Karpas-422 (cell line): ENCODE data around the gene TOR1B. TPM values are rescaled to one million over a fixed set of nuclear protein-coding genes. Genes with fewer than 3 reads are reported as not detected.

Experiments used
- DNase-seq: peaks from one replicate; pipeline ENCODE4 v3.0.0-alpha.2; 2015
- H2AFZ ChIP-seq: fragments of 200-600 bp; sonication (generic); 2 replicates; pipeline ENCODE4 v1.6.1; 2014; ENCODE audit warnings: antibody characterized with exemption, low read length, mixed read lengths
- H3K27ac ChIP-seq: fragments of 200-600 bp; sonication (generic); 2 replicates; pipeline ENCODE4 v1.5.1; 2014; ENCODE audit warnings: mild to moderate bottlenecking, low read length, moderate library complexity
- H3K27me3 ChIP-seq: fragments of 200-600 bp; sonication (generic); 2 replicates; pipeline ENCODE4 v1.6.1; 2014; ENCODE audit warnings: low read length, mixed read lengths
- H3K36me3 ChIP-seq: fragments of 200-600 bp; sonication (generic); 2 replicates; pipeline ENCODE4 v1.6.1; 2014; ENCODE audit warnings: low read length, mixed read lengths; ENCODE audit not compliant: insufficient read depth
- H3K4me1 ChIP-seq: fragments of 200-600 bp; sonication (generic); 2 replicates; pipeline ENCODE4 v1.6.1; 2014; ENCODE audit warnings: mild to moderate bottlenecking, low read length, mixed read lengths
- H3K4me2 ChIP-seq: fragments of 200-600 bp; sonication (generic); 2 replicates; pipeline ENCODE4 v1.6.1; 2014; ENCODE audit warnings: low read length, low read depth, mild to moderate bottlenecking; ENCODE audit not compliant: poor library complexity, severe bottlenecking
- H3K4me3 ChIP-seq: fragments of 200-600 bp; sonication (generic); 2 replicates; pipeline ENCODE4 v1.5.1; 2014; ENCODE audit warnings: mild to moderate bottlenecking, antibody characterized with exemption, low read length, mixed read lengths
- H3K79me2 ChIP-seq: fragments of 200-600 bp; sonication (generic); 2 replicates; pipeline ENCODE4 v1.6.1; 2014; ENCODE audit warnings: mild to moderate bottlenecking, low read length, mixed read lengths
- H3K9ac ChIP-seq: fragments of 200-600 bp; sonication (generic); 2 replicates; pipeline ENCODE4 v1.6.0; 2014; ENCODE audit warnings: low read length
- H3K9me2 ChIP-seq: fragments of 200-600 bp; sonication (generic), shearing (Covaris generic); replicated peaks from 2 replicates; pipeline ENCODE4 v1.6.0; 2014; ENCODE audit warnings: mild to moderate bottlenecking, low read length, moderate library complexity; ENCODE audit not compliant: insufficient read depth
- H3K9me3 ChIP-seq: fragments of 300-700, 200-600 bp; sonication (generic); 2 replicates; pipeline ENCODE4 v1.6.1; 2014; ENCODE audit warnings: low read length, mixed read lengths
- H4K20me1 ChIP-seq: fragments of 200-600 bp; sonication (generic); 2 replicates; pipeline ENCODE4 v1.6.1; 2014; ENCODE audit warnings: mild to moderate bottlenecking, antibody characterized with exemption, low read length, low read depth; ENCODE audit not compliant: insufficient read depth
- total RNA-seq: library from RNA; depleted of rRNA; stranded (reverse); fragments of >200 nt; shearing (Covaris generic); gene quantifications from 2 replicates; pipeline ENCODE4 v1.2.3, GENCODE V29; 2014; ENCODE audit warnings: low replicate concordance

The TOR1B gene
- total RNA-seq, 1 experiment from 2014 or later: 10.5 TPM

DNA sequence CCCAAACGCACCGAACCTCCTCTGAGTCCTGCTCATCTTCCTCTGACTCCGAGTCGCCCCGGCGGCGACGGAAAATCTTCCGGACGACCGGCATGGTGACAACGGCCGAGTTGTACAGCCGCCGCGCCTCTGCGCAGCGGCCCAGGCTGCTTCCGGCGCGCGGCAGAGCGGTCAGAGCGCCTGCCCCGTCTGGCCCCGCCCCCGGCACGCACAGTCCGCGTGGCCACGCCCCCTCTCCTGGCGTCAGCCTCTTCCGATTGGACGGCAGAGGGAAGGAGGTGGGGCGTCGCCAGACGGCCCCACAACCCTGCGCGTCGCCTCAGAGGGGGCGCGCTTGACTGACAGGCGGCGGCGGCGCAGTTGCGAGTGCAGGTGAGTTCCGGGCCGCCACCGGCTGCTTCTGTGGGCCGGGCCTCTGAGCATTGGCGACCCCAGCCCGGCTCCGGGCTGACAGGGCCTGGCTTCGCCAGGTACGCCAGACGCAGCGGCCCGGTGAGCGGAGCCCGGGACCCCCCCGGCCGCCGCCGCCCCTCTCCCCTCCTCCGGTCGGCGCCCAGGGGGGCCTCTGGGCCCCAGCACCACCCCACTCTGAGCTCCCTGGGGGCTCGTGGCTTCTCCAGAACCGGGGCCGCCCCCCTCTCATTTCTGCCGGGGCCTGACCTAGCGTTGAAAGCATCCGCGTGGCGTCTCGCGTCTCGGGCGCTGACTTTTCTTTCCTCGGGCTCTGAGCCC, 32.3 kb downstream of the TOR1B start, which contains the start of the genes C9orf78 and USP20:
TSS of gene C9orf78 (minus strand) at position 148 of the 732 bp plus-strand sequence. CDS start at position 94, 54 bp downstream.
TSS of gene USP20 (plus strand) at position 331 of the 732 bp plus-strand sequence. CDS start 17,098 bp downstream, outside the sequence.
- Histone ChIP-seq H3K79me2 (peaks cover 65% of the 10 kb centered on the region), H2AFZ (peak within 1 kb of the TSS; percentile 28; the same call in 1 of the 2 replicates), H3K9ac (peak within 1 kb of the TSS; percentile 97), H3K9me3 (no peaks in the 10 kb centered on the region), H4K20me1 (peaks cover 8% of the 10 kb centered on the region; the same call in 1 of the 2 replicates), H3K27ac (peak within 1 kb of the TSS; percentile 59), H3K4me3 (peak within 1 kb of the TSS; percentile 99), H3K9me2 (no peaks in the 10 kb centered on the region), H3K4me2 (peak within 1 kb of the TSS; percentile 83), H3K36me3 (peaks cover 23% of the 10 kb centered on the region; the same call in 1 of the 2 replicates), H3K27me3 (no peaks in the 10 kb centered on the region), H3K4me1 (peaks cover 43% of the 10 kb centered on the region)
- peak; percentile 99 for DNase-seq

DNA sequence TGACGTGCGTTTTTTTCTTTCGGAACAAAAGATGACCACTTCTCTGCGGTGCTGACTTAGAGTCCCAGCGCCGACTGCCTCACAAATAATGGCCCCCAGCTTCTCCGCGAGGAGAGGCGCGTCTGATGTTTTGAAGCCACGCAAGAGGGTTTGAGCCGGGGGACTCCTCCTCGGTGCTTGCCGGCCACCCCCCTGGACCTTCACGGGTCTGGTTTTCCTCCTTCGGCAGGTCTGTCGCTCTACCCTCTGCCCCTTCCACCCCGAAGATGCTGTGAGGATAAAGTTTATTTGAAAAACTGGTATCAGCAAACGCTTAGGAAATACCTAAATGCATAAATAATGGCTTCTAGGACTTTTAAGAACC, 32.9 kb downstream of the TOR1B start:
- peak; percentile 69 for DNase-seq
- H3K36me3 ChIP-seq: peaks cover 20% of the 10 kb centered on the region; the same call in 1 of the 2 replicates
- no peaks in the 10 kb centered on the region for H3K9me2 ChIP-seq
- peaks cover 43% of the 10 kb centered on the region for H3K4me1 ChIP-seq
- H3K9me3 ChIP-seq: no peaks in the 10 kb centered on the region
- H3K4me2 ChIP-seq: peak overlapping the region; percentile 77
- peaks cover 68% of the 10 kb centered on the region for H3K79me2 ChIP-seq
- H3K27ac ChIP-seq: peak overlapping the region; percentile 53
- 0 out of 2 replicates have a peak overlapping the region, but pooled peaks have one; percentile 28 for H2AFZ ChIP-seq
- H4K20me1 ChIP-seq: peaks cover 8% of the 10 kb centered on the region; the same call in 1 of the 2 replicates
- H3K9ac ChIP-seq: peak overlapping the region; percentile 86
- H3K27me3 ChIP-seq: no peaks in the 10 kb centered on the region
- H3K4me3 ChIP-seq: peak overlapping the region; percentile 99

DNA sequence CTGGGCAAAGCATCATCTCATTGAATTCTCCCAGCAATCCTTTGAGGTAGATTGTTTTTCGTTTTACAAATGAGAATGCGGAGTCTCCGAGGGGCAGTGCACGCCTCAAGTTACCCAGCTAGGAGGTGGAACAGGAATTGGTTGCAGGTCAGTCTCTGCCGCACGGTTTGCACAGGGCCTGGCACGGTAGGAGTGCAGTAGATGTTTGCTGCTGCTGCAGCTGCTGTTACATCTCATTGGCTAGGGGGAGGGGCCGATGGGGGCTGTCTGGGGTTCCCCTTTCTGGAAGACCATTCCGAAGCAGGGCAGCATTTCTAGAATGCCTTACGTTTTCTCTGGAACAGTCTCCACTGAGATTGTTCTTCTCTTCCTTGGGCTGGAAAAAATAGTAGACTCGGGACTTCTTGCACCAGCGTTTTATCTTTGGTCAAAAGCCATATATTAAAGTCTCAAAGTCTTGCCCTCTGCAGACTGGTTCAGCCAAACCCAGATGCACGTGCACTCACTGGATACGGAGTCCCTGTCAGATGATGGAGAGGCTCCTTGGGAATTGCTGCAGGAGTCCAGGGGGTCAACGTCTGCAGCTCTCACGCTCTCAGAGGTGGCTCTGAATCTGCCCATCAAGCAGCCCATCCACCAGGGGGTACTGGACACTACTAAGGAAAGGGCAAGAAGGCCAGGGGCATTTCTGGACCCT, 33.5 kb downstream of the TOR1B start:
- H2AFZ ChIP-seq: no peak overlapping the region
- H3K27me3 ChIP-seq: no peaks in the 10 kb centered on the region
- DNase-seq: peak; percentile 87
- H3K9me3 ChIP-seq: no peaks in the 10 kb centered on the region
- H3K4me3 ChIP-seq: peak overlapping the region; percentile 99
- peaks cover 17% of the 10 kb centered on the region; the same call in 1 of the 2 replicates for H3K36me3 ChIP-seq
- H3K27ac ChIP-seq: peak overlapping the region; percentile 53
- peaks cover 74% of the 10 kb centered on the region for H3K79me2 ChIP-seq
- H3K4me2 ChIP-seq: peak overlapping the region; percentile 77
- H4K20me1 ChIP-seq: peaks cover 8% of the 10 kb centered on the region; the same call in 1 of the 2 replicates
- peak overlapping the region; percentile 86 for H3K9ac ChIP-seq
- H3K9me2 ChIP-seq: no peaks in the 10 kb centered on the region
- peaks cover 43% of the 10 kb centered on the region for H3K4me1 ChIP-seq

DNA sequence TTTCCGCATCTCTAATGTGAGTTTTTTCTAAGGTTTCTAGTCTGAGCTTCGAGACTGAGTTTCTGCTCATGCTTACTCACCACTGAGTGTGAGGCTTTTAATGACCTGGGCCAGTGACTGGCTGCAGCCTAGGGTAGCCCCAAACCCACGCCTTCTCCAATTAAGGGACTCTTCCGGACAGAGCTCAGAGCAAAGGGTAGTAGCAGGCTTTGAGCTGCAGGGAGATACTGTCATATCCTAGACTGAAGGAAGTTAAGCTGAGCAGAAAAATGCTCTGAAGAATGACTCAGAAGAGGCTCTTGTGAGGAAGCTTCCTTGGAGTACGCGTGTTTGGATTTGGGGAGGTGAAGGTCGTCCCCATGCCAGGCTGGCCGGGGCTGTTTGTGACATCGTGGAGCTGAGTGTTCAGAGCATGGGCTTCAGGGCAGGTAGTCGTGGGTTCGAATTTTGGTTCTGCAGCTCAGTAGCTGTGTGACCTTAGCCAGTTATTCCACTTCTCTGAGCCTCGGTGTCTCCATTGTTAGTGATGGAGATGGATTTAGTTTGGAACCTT, 35.8 kb downstream of the TOR1B start:
- no peak for DNase-seq
- no peaks in the 10 kb centered on the region; the same call in 1 of the 2 replicates for H3K36me3 ChIP-seq
- no peak overlapping the region for H3K9ac ChIP-seq
- no peaks in the 10 kb centered on the region for H3K9me3 ChIP-seq
- H3K9me2 ChIP-seq: no peaks in the 10 kb centered on the region
- H4K20me1 ChIP-seq: peaks cover 2% of the 10 kb centered on the region; the same call in 1 of the 2 replicates
- H3K27ac ChIP-seq: no peak overlapping the region
- no peak overlapping the region for H3K4me3 ChIP-seq
- no peak overlapping the region for H3K4me2 ChIP-seq
- no peaks in the 10 kb centered on the region for H3K27me3 ChIP-seq
- peaks cover 78% of the 10 kb centered on the region for H3K79me2 ChIP-seq
- H2AFZ ChIP-seq: no peak overlapping the region
- H3K4me1 ChIP-seq: peaks cover 39% of the 10 kb centered on the region

DNA sequence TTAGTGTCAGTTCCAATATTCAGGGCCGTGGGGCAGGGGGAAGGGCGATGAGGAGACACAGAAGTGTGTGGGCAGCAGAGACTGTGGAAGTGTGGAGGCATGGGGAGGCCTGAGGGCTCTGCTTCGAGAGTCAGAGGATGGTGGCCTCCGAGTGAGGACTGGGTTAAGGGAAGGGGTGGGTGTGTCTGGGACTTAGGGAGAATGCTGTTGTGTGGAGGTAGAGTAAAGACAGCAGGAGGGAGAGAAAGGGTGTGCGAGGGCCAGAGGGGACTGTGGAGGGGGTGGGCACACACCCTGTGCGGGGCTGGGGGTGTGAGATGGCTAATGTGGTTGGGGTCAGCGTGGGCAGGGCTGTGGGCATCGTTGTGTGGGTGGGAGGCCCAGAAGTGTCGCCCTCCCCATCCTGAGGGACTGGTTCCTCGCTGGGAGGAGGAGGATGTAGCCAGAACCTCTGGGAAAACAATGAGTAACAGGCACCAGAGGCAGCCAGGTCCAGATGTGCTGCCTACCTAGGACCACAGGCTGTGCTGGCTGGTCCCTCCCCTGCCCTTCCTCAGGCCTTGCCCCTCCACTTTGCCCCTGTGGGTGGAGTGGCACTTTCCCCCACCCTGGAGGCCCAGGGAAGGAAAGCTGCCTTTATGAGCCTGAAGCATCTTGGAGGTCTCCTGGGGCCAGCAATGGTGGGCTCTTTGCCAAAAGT, 36.5 kb downstream of the TOR1B start:
- Histone ChIP-seq H3K79me2 (peaks cover 73% of the 10 kb centered on the region), H3K4me1 (peaks cover 40% of the 10 kb centered on the region), H3K27ac (no peak overlapping the region)

DNA sequence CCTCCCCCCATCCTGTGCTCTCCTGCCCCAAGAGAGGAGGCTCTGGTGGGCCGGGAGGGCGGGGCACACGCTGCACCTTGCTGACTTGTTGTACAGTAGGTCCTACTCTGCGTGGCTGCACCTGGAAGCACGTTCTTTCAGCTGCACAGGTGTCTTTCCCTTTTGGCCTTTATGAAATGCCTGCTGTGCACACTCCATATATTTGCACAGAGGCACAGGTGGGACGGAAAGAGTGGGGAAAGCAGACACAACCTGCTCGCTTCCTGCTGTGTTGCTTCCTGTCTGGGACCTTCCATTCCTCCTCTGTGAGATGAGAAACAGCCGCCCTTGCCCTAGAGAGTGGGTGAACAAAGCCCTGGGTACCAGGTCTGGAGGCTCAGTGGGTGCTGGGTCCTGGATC, 37.0 kb downstream of the TOR1B start:
- no peaks in the 10 kb centered on the region for H3K36me3 ChIP-seq
- H2AFZ ChIP-seq: no peak overlapping the region
- H3K9ac ChIP-seq: no peak overlapping the region
- no peaks in the 10 kb centered on the region for H4K20me1 ChIP-seq
- H3K27me3 ChIP-seq: no peaks in the 10 kb centered on the region
- DNase-seq: no peak
- no peaks in the 10 kb centered on the region for H3K9me3 ChIP-seq
- H3K4me1 ChIP-seq: peaks cover 40% of the 10 kb centered on the region
- peaks cover 67% of the 10 kb centered on the region for H3K79me2 ChIP-seq
- no peak overlapping the region for H3K4me2 ChIP-seq
- no peak overlapping the region for H3K4me3 ChIP-seq
- H3K27ac ChIP-seq: no peak overlapping the region
- H3K9me2 ChIP-seq: no peaks in the 10 kb centered on the region

More for the DNA sequence above, 36.5 kb downstream of the TOR1B start:
- Histone ChIP-seq H3K4me3 (no peak overlapping the region), H3K9ac (no peak overlapping the region), H3K9me2 (no peaks in the 10 kb centered on the region), H3K9me3 (no peaks in the 10 kb centered on the region), H2AFZ (no peak overlapping the region), H3K4me2 (no peak overlapping the region), H4K20me1 (no peaks in the 10 kb centered on the region; the same call in 1 of the 2 replicates), H3K27me3 (no peaks in the 10 kb centered on the region), H3K36me3 (no peaks in the 10 kb centered on the region)
- DNase-seq: no peak

DNA sequence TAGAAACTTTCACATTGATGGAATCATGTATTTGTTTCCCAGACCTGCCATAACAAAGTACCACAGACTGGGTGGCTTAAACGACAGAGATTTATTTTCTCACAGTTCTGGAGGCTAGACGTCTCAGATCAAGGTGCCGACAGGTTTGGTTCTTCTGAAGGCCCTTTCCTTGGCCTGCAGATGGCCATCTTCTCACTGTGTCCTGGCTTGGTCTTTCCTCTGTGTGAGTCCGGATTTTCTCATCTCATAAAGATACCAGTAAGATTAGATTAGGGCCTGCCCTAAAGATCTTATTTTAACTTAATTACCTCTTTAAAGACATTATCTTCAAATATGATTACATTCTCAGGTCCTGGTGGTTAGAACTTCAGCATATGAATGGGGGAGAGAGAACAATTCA, 38.1 kb downstream of the TOR1B start:
- no peak overlapping the region for H3K9ac ChIP-seq
- no peak for DNase-seq
- H3K79me2 ChIP-seq: peaks cover 63% of the 10 kb centered on the region
- no peaks in the 10 kb centered on the region for H3K36me3 ChIP-seq
- no peak overlapping the region for H3K4me2 ChIP-seq
- H3K4me3 ChIP-seq: no peak overlapping the region
- peaks cover 40% of the 10 kb centered on the region for H3K4me1 ChIP-seq
- H3K27ac ChIP-seq: no peak overlapping the region
- H3K27me3 ChIP-seq: no peaks in the 10 kb centered on the region
- no peaks in the 10 kb centered on the region for H3K9me2 ChIP-seq
- H2AFZ ChIP-seq: no peak overlapping the region
- H3K9me3 ChIP-seq: no peaks in the 10 kb centered on the region
- H4K20me1 ChIP-seq: no peaks in the 10 kb centered on the region
